ENCODE results near the gene LZTR1. TPM values are rescaled to one million over a fixed set of nuclear protein-coding genes. Genes with fewer than 3 reads are reported as not detected.
"Not testable (repeated sequence)": the region's sequence is repeated elsewhere in the genome, so short reads cannot be mapped to it uniquely, and the experiment has no call there.

LZTR1 gene
- total RNA-seq, 1 donor from 2014 or later = 36.7 TPM

- ATAC-seq = no peak
- no peak for DNase-seq (ENCODE audit: low spot score)
Measured at GRCh38 chr22:21030032-21030431, 47.9 kb downstream of the LZTR1 start.

- DNase-seq (ENCODE audit: low spot score) = no peak
Measured at GRCh38 chr22:21030621-21031544, 48.8 kb downstream of the LZTR1 start.

GRCh38 chr22:21031545-21032036, 49.5 kb downstream of the LZTR1 start:
- no peak for ATAC-seq

More at GRCh38 chr22:21030621-21031544, 48.8 kb downstream of the LZTR1 start:
- ATAC-seq = no peak

GRCh38 chr22:21032037-21032867, 50.2 kb downstream of the LZTR1 start, which contains the start of gene SLC7A4:
Gene SLC7A4 (minus strand): TSS chr22:21032561. CDS start chr22:21031812, 749 bp downstream.
- DNase-seq (ENCODE audit: low spot score) = no peak
- peak; percentile 28 for ATAC-seq

More at GRCh38 chr22:21031545-21032036, 49.5 kb downstream of the LZTR1 start:
- DNase-seq (ENCODE audit: low spot score) = no peak

- ATAC-seq = no peak
- no peak for DNase-seq (ENCODE audit: low spot score)
Measured at GRCh38 chr22:21032868-21033688, 51.0 kb downstream of the LZTR1 start.

- no peak for DNase-seq (ENCODE audit: low spot score)
- ATAC-seq = no peak
Measured at GRCh38 chr22:21033895-21034294, 51.8 kb downstream of the LZTR1 start.

- ATAC-seq (no peak), DNase-seq (ENCODE audit: low spot score) (no peak)
Measured at GRCh38 chr22:21034989-21035388, 52.9 kb downstream of the LZTR1 start.

GRCh38 chr22:21038405-21038804, 56.3 kb downstream of the LZTR1 start:
- peak; percentile 30 for ATAC-seq
- DNase-seq (ENCODE audit: low spot score) = no peak

- not testable (repeated sequence) for DNase-seq (ENCODE audit: low spot score); ATAC-seq
Measured at GRCh38 chr22:21039158-21039557, 57.1 kb downstream of the LZTR1 start.

GRCh38 chr22:21041937-21042336, 59.8 kb downstream of the LZTR1 start:
- no peak for ATAC-seq
- no peak for DNase-seq (ENCODE audit: low spot score)

- DNase-seq (ENCODE audit: low spot score) = no peak
- no peak for ATAC-seq
Measured at GRCh38 chr22:21042978-21043859, 61.1 kb downstream of the LZTR1 start.

GRCh38 chr22:21043860-21044535, 61.9 kb downstream of the LZTR1 start:
- no peak for DNase-seq (ENCODE audit: low spot score)

GRCh38 chr22:21044931-21045584, 63.0 kb downstream of the LZTR1 start:
- DNase-seq (ENCODE audit: low spot score) (no peak), ATAC-seq (peak; percentile 62)

More at GRCh38 chr22:21043860-21044535, 61.9 kb downstream of the LZTR1 start:
- ATAC-seq = no peak

GRCh38 chr22:21045585-21046294, 63.6 kb downstream of the LZTR1 start, which contains the start of gene LRRC74B:
Gene LRRC74B (plus strand): TSS chr22:21045946. CDS start chr22:21045987, 41 bp downstream.
- ATAC-seq = peak; percentile 93

GRCh38 chr22:21047035-21047661, 65.1 kb downstream of the LZTR1 start:
- ATAC-seq (no peak), DNase-seq (ENCODE audit: low spot score) (no peak)

More at GRCh38 chr22:21045585-21046294, 63.6 kb downstream of the LZTR1 start, which contains the start of gene LRRC74B:
- peak; percentile 80 for DNase-seq (ENCODE audit: low spot score)

GRCh38 chr22:21047730-21048129, 65.6 kb downstream of the LZTR1 start:
- DNase-seq (ENCODE audit: low spot score) = no peak
- no peak for ATAC-seq

GRCh38 chr22:21048448-21048847, 66.4 kb downstream of the LZTR1 start:
- not testable (repeated sequence) for DNase-seq (ENCODE audit: low spot score)

More at GRCh38 chr22:21048448-21048847, 66.4 kb downstream of the LZTR1 start:
- ATAC-seq = not testable (repeated sequence)

Data from left lobe of liver (tissue), 2 donors.